Measurements from ENCODE around the gene GIPC3.

- TF ChIP-seq, protein P1, sequence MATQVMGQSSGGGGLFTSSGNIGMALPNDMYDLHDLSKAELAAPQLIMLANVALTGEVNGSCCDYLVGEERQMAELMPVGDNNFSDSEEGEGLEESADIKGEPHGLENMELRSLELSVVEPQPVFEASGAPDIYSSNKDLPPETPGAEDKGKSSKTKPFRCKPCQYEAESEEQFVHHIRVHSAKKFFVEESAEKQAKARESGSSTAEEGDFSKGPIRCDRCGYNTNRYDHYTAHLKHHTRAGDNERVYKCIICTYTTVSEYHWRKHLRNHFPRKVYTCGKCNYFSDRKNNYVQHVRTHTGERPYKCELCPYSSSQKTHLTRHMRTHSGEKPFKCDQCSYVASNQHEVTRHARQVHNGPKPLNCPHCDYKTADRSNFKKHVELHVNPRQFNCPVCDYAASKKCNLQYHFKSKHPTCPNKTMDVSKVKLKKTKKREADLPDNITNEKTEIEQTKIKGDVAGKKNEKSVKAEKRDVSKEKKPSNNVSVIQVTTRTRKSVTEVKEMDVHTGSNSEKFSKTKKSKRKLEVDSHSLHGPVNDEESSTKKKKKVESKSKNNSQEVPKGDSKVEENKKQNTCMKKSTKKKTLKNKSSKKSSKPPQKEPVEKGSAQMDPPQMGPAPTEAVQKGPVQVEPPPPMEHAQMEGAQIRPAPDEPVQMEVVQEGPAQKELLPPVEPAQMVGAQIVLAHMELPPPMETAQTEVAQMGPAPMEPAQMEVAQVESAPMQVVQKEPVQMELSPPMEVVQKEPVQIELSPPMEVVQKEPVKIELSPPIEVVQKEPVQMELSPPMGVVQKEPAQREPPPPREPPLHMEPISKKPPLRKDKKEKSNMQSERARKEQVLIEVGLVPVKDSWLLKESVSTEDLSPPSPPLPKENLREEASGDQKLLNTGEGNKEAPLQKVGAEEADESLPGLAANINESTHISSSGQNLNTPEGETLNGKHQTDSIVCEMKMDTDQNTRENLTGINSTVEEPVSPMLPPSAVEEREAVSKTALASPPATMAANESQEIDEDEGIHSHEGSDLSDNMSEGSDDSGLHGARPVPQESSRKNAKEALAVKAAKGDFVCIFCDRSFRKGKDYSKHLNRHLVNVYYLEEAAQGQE (IDR thresholded peaks at IDR 0.05; ENCODE audit: insufficient read depth in 1 of 2, low read depth in 2 of 2, low read length in 2 of 2), result no peak
- TF ChIP-seq POLR2AphosphoS5 (IDR thresholded peaks at IDR 0.05; ENCODE audit: low read depth, low read length), result no peak
Observed at GRCh38 chr19:3605770-3606169, 20.5 kb downstream of the GIPC3 start.

All from PFSK-1 (cell line).